ENCODE data around the gene HERC6.

- TF ChIP-seq ZNF274 (IDR thresholded peaks at IDR 0.05; ENCODE audit: low read length) (no peak), ZNF274 (tag by site-specific recombination; IDR thresholded peaks at IDR 0.05; ENCODE audit: borderline replicate concordance) (no peak), CTCF (tag by site-specific recombination; IDR thresholded peaks at IDR 0.05) (no peak), ATF2 (tag by site-specific recombination; IDR thresholded peaks at IDR 0.05; ENCODE audit: low read depth) (no peak)
These were observed 30.6 kb downstream of the HERC6 start for GRCh38 chr4:88409206-88409605.

All from HEK293 (cell line).